Hair follicle dermal papilla cell (primary cell): ENCODE measurements around the gene SIRT1. TPM values are rescaled to one million over a fixed set of nuclear protein-coding genes. Genes with fewer than 3 reads are reported as not detected.

Experiments
- small RNA-seq: library from RNA; depleted of rRNA; stranded (forward); fragments of <200 nt; gene quantifications from one replicate; pipeline ENCODE3, GENCODE V24; 2012
- total RNA-seq: library from RNA; depleted of rRNA; stranded (reverse); fragments of >200 nt; gene quantifications from 2 replicates; pipeline ENCODE4 v1.2.3, GENCODE V29; 2012

The SIRT1 gene
- 16.1 and 18.7 TPM in 2 replicates for total RNA-seq

GRCh38 chr10:67884313-67884841 lies at the start of gene SIRT1:
TSS of gene SIRT1 (plus strand) at chr10:67884656. CDS start at chr10:67884722, 66 bp downstream.

GRCh38 chr10:67837541-67838314 lies 46.7 kb upstream of the SIRT1 start, which contains the start of gene DNAJC12:
TSS of gene DNAJC12 (minus strand) at chr10:67838188. CDS start at chr10:67838011, 177 bp downstream.

Small RNAs within 50 kb of the gene (small RNA-seq; reads per million reads assigned to genes)
- gene RNU6-523P, result not detected

Other genes starting within 250 kb of the SIRT1 start
- under 0.01 and 0.24 TPM in 2 replicates for gene CTNNA3, start 188.5 kb upstream of the SIRT1 start, total RNA-seq
- 0.32 and 1.1 TPM in 2 replicates for gene DNAJC12, start 46.5 kb upstream of the SIRT1 start, total RNA-seq
- gene HERC4, start 190.6 kb downstream of the SIRT1 start, total RNA-seq, result 106 and 120 TPM in 2 replicates
- 0.81 and 1.1 TPM in 2 replicates for gene MYPN, start 224.8 kb downstream of the SIRT1 start, total RNA-seq